ENCODE data around the gene ADAM8.
"Not testable (repeated sequence)": the region's sequence is repeated elsewhere in the genome, so short reads cannot be mapped to it uniquely, and the experiment has no call there.

- not testable (repeated sequence) for TF ChIP-seq POLR2A (IDR thresholded peaks at IDR 0.05)
- TF ChIP-seq, protein P1, sequence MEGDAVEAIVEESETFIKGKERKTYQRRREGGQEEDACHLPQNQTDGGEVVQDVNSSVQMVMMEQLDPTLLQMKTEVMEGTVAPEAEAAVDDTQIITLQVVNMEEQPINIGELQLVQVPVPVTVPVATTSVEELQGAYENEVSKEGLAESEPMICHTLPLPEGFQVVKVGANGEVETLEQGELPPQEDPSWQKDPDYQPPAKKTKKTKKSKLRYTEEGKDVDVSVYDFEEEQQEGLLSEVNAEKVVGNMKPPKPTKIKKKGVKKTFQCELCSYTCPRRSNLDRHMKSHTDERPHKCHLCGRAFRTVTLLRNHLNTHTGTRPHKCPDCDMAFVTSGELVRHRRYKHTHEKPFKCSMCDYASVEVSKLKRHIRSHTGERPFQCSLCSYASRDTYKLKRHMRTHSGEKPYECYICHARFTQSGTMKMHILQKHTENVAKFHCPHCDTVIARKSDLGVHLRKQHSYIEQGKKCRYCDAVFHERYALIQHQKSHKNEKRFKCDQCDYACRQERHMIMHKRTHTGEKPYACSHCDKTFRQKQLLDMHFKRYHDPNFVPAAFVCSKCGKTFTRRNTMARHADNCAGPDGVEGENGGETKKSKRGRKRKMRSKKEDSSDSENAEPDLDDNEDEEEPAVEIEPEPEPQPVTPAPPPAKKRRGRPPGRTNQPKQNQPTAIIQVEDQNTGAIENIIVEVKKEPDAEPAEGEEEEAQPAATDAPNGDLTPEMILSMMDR (IDR thresholded peaks at IDR 0.05), result not testable (repeated sequence)
Measured at GRCh38 chr10:133322064-133322709, 45.5 kb upstream of the ADAM8 start.
